ENCODE measurements around the gene GPD2.
A peak's percentile ranks its signal among the peaks of the same experiment; 100 is the strongest.

The GPD2 gene

GRCh38 chr2:156532989-156533388 is 96.8 kb downstream of the GPD2 start:
- DNase-seq (ENCODE audit: low spot score): no peak

DNA sequence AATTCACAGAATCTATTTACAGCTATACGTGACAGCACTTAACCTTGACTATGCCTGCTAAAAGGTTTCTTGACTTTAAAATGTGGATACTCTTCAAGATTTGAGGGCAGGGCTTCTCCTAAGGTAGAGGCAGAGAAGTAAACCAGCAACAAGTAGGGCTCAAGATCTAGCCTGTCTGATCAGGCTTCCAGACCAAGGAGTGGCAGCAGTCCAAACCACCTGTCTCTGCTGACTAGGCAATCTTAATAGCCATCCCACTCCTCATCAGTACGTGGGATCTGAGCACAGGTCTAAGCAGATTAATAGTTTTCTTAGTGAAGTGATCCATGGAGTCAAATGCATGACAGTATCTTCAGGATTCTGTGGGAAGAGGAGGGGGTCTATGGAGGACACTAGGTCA is 100.4 kb downstream of the GPD2 start:
- no peak for DNase-seq (ENCODE audit: low spot score)

DNA sequence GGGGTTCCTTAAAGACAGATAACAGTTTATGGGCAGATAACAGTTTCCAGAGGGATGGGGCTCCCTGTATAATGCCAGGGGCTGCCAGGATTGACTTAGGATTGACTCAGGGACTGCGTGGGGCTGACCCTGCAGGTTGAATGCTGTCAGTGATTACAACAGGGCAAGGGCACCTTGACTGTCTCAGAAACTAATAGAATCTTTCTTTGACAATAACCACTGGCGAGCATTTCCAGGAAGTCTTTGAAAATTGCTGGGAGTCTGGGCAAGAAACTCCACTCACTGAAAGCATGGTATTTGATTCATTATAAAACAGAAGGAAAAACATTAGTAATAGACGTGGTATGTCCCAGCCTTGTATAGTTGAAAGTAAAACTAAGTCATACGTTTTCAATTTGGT is 101.0 kb downstream of the GPD2 start:
- DNase-seq (ENCODE audit: low spot score): no peak

GRCh38 chr2:156538083-156538504 is 101.9 kb downstream of the GPD2 start:
- no peak for DNase-seq (ENCODE audit: low spot score)

DNA sequence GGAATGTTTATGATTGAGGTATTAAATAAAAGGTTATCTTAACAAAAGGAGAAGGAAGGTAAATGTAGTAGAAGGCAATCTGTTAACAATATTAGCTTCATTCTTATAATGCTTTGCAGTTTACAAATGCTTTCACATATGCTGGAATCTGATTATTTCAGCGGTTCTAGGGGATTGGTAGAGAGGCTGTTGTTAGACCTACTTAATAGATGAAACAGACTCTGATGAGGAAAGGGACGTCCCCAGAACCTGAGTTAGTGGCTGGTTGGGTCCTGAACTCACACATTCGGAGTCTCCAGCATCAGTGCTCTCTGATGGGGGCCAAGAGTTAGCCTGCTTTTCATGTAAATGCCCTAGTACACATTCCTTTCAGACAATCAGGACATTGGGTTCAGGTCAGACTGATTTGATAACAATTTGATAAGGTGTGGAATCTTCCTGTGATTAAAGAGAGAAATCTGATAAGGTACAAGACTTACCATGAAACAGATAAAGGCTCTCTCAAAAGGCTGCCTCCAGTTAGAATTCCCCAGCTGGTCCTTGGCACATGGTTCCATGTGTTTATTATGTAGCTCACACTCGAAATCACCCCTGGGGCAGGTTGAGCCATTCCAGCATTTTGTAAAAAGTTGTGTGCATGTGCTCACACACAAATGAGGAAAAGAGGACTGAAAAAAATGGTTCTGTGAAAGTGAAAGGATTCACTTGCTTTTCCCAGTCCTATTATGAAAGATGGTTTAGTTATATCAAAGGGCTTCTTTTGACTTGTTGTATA is 103.1 kb downstream of the GPD2 start:
- no peak for DNase-seq (ENCODE audit: low spot score)

DNA sequence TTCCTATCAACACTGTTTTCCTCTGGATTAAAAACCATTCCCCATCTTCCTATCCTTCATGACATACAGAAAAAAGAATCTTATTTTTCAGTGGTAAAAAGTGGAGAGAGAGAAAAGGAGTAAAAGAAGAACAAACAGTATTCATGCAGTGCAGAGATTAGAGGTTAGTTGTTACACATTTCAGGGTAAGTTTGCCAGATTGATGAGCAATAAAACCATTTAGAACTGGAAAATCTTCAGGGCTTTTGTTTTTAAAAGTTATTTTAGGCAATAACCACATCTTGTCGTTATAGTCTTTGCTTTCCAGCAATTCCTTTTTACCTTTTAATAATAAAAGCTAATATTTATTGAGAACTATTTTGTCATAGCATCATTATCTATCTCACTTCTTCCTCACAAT is 104.5 kb downstream of the GPD2 start:
- DNase-seq (ENCODE audit: low spot score): no peak

DNA sequence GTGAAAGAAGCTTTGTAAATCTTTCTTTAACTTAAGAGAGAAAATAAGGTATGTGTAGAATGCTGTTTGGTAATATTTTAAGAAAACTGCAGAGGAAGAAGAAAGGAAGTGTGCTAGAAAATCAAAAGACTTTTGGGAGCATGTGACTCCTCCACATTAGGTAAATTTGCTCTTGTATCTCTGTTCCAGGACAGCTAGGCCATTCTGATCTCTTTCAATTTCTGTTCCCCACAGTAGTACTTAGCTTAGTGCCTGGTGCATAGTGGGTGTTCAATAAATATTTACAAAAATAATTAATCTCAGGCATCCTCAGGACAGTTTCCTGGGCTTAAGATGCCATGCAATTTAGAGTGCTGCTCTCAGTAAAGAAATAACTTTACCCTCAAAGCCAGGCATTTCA is 105.0 kb downstream of the GPD2 start:
- DNase-seq (ENCODE audit: low spot score): no peak

GRCh38 chr2:156541706-156542105 is 105.5 kb downstream of the GPD2 start:
- DNase-seq (ENCODE audit: low spot score): no peak

DNA sequence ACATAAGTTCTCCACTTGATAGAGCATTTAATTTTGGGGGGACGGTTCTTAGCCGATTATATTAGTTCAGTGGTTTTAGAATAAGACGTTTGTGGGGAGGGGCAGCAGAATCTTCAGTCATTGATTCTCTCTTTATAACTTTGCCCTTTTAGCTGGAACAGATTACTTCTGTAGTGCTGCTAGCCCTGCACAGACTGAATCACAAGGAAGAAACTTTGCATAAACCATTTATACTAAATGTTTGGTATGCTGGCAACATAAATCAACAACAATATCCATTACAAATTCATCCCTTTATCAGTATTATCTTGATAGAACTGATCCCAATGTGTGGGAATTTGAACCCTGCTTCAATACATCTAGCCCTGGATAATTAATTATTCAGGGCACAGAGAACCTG is 112.2 kb downstream of the GPD2 start:
- DNase-seq (ENCODE audit: low spot score): no peak

DNA sequence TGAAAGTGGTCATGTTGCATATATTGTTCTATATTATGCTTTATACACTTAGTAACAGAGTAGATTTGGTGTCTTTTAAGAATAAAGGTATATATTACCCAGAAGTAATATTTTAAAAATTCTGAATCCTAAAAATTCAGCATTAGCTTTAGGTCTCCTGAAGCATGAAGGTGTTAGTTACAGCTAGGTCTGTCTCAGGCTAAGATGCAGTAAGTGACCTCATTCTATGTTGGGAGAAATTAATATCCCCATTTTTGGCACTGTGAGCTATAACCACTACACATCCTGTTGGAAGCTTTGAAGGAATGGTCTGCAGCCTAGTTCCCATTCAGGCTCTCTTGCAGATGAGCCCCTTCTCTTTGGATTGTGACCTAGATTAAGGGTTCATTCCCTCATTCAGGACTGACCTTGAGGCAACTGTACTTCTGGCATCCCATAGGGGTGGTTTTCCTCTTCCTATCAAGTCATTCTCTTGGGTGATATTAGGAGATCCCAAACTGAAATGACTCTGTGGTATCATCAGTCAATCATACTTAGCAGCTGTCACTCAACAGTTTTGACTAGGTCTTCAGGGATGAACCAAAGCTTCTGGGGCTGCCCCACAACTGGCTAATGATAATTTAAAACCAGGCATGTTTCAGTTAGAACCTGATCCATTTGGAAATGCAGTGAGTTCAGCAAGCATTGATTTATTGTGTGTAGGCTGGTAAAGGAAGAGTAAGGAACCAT is 117.7 kb downstream of the GPD2 start:
- no peak for DNase-seq (ENCODE audit: low spot score)

DNA sequence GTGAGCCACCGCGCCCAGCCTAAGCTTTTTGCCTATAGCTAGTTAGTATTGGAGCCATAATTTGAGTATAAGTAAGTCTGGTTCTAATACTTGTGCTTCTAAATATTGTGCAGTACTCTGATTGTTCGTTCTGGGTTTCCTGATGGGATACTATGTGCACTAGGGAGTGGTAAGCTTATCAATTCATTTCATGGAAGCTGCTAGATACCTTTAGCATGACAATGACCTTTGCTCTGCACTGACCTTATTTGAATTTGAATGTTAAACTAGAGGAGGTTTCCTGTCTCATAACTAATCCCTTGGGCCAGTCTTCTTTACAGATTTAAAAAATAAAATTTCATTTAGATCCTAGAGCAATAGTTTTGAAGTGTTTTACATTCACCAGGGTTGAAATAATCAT is 125.1 kb downstream of the GPD2 start:
- DNase-seq (ENCODE audit: low spot score): no peak

GRCh38 chr2:156562124-156562523 is 125.9 kb downstream of the GPD2 start:
- DNase-seq (ENCODE audit: low spot score): no peak

DNA sequence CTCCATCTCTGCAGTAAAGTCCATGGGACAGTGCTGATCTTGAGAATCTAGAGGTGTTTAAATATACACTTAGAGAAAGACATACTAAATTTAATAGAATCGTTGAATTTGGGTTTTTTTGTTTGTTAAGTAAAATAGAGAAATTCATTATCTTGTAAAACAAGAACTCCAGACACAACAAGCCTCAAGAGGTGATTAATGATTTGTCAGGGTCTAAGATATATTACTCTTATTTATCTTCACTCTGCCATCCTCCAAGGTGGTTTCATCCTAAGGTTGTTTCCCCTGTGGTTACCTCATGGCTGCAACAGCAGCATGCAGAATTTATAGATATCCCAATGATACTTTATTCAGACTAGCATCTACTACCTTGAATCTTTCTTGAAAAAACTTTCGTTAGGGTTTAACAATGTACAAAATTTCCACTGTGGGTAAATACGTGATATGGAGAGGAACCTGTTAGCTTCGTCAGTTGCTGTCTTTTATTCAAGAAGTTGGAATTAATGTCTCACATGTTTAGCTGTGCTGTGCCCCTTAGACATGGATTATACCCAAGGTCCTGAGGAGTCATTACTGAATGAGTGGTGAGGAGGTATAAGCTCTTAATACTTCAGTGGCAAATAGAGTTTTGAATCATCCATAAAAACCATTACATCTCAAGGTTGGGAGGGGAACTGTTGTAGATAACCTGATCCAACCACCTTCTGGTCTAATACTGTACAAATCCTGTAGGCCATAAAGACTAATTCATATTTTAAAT is 128.0 kb downstream of the GPD2 start:
- no peak for DNase-seq (ENCODE audit: low spot score)

GRCh38 chr2:156565066-156565710 is 129.0 kb downstream of the GPD2 start:
- no peak for DNase-seq (ENCODE audit: low spot score)

DNA sequence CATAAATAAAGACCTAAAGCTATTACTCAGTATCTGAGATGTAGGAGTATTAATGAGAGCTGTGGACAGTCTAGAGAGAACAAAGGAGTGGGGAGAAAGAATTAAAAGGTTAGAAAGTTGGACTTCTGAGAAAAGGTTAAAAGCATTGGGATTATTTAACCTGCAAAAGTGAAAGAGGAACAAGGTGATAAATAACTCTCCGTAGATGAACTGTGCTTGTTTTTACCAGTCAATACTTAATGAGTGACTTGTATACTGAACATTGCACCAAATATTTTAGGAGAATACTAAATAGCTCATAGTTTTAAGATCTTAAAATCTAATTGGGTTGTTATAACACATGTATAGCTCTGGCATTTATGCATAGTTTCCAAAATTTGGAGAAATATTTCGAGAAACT is 137.5 kb downstream of the GPD2 start:
- DNase-seq (ENCODE audit: low spot score): no peak

DNA sequence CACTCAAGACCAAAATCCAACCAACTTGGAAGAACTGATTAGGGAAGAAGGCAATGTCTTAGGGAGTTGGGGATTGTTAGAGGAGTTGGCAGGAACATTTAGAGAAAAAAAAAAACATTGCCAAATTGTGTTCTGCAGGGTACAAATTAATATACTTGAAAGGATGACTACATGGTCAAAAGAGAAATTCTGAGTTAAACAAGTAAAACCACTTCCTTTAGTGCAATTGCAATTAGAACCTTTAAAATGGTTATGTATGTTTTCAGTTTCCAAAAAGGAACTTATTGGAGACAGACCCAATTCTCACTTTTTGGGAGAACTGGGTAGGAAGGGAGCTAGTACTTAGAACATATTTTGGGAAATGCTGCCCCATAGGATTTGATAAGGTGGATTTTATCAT is 137.9 kb downstream of the GPD2 start:
- no peak for DNase-seq (ENCODE audit: low spot score)

DNA sequence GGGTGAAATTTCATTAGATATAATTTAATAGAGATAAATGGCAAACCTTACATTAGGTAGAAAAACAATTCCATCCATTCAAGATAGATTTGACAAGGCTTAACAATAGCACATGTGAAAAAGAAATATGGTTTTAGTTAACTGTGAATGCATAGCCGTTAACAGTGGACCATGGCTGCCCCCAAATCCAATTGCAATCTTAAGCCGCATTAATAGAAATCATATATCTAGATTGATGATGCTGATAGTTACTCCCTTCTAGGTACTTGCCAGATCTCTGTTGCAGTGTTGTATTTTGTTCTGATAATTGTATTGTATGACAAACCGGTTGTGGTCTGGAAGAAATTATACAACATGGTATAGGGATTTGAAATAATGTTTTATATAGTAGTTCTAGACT is 139.8 kb downstream of the GPD2 start:
- no peak for DNase-seq (ENCODE audit: low spot score)

DNA sequence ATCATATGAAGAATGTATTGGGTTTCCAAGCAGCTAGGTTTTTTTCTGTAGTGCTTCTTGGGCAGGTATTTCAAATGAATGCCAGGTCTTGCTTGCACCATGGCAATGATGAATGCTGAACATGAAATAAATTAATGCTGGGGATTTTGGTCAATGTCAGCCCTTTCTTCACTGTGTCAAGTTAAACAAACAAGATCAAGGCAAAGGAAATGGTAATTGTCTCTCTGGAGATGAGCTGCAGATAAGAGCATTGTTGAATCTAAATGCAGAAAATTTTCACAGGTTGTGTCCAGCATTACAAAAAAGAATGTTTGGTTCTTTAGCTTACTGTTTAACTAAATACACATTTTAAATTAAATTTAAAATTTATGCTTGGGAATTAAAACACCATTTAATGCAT is 144.3 kb downstream of the GPD2 start:
- DNase-seq (ENCODE audit: low spot score): no peak

- no peak for DNase-seq (ENCODE audit: low spot score)
Observed at GRCh38 chr2:156581280-156581679, 145.1 kb downstream of the GPD2 start.

DNA sequence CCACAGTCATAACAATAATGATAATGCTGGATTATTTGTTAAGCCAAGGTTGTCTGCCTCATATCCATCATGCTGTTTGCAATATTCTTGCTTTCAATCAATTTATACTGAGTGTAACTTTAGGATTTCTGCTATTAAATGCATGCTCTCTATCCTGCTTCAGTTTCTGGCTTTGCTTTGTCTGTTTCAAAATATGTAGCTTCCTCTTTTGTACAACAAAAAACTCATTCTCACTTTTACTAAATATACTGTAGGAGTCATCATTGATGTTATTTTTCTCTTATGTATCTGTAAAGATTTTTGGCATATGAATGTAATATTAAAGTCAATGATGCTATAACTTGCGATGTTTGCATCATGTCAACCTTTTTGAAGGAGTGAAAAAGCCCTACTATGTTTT is 149.3 kb downstream of the GPD2 start:
- DNase-seq (ENCODE audit: low spot score): no peak

DNA sequence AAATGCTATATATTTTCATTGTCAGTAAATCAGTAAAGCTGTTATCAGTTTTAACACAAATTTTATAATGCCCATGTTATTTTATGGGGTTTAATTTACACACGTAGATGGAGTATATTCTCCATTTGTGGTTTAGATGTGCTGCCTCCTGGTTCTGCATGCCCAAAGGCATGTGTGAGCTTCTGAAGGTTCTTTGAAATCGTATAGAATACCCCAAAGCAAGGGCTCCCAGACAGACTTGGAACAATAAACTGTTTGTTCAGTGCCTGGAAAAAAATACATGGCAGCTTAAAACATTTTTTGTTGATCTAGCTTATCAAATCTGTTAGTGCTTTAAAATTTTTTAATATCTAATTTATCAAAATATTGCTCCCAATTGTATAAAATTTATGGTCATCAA is 150.4 kb downstream of the GPD2 start:
- DNase-seq (ENCODE audit: low spot score): no peak

DNA sequence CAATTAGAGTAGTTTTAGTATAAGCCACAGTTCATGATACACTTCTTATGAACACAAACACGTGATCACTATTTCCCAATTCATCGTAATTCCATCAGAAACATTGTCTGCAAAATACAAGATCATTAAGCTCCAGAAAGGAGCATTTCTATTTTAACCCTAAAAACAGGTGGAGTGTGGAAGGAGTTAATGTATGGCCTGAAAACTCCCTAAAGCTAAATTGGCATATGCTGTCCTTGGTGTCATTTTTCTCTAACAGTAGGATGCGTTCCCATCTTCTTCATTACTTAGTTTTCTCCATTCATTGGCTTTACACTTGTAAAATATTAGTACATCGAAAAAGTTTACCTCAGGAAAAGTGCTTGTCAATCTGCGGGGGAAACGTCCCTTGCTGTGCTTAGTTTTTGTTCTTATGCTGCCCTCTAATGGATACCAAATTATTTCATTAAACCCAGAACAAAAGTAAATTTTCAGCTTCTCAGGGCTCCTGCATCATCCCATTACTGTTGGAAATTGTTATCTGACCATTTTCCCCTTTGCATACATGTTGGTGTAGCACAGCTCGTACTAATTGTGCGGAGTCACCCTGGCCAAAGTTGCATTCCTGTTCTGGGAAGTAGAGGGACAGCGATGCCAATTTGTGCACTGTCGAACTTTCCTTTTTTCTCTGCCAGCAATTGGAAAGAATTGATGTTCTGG is 153.4 kb downstream of the GPD2 start:
- peak; percentile 45 for DNase-seq (ENCODE audit: low spot score)
